GM23338 (cell line): ENCODE results near the gene NPEPL1. TPM values are rescaled to one million over a fixed set of nuclear protein-coding genes. Genes with fewer than 3 reads are reported as not detected.

Source experiments
- ATAC-seq: fragments of 200-7000 bp; cut with Tn5 transposase; 3 replicates; pipeline ENCODE4 v1.9.1; 2020
- DNase-seq: peaks from one replicate; pipeline ENCODE4 v3.0.0-alpha.2; 2015; ENCODE audit warnings: low spot score
- H2AFZ ChIP-seq: fragments of 200-600 bp; sonication (generic); 2 replicates; pipeline ENCODE4 v1.8.0; 2016; ENCODE audit warnings: antibody characterized with exemption, mild to moderate bottlenecking, moderate library complexity
- H3F3A ChIP-seq: fragments of 200-600 bp; sonication (generic); replicated peaks from 2 replicates; pipeline ENCODE4 v1.8.0; 2017; ENCODE audit warnings: antibody characterized with exemption, mixed run types, low read depth
- H3K27ac ChIP-seq: fragments of 200-600 bp; sonication (generic); 2 replicates; pipeline ENCODE4 v1.6.1; 2016; ENCODE audit warnings: low read depth
- H3K27me3 ChIP-seq: fragments of 200-600 bp; sonication (generic); 2 replicates; pipeline ENCODE4 v1.8.0; 2016; ENCODE audit warnings: mild to moderate bottlenecking, mixed run types, moderate library complexity; ENCODE audit not compliant: insufficient read depth
- H3K36me3 ChIP-seq: fragments of 200-600 bp; sonication (generic); 2 replicates; pipeline ENCODE4 v1.8.0; 2016; ENCODE audit warnings: mild to moderate bottlenecking; ENCODE audit not compliant: insufficient read depth
- H3K4me1 ChIP-seq: fragments of 200-600 bp; sonication (generic); 2 replicates; pipeline ENCODE4 v1.8.0; 2016; ENCODE audit warnings: mild to moderate bottlenecking, moderate library complexity; ENCODE audit not compliant: insufficient read depth
- H3K4me2 ChIP-seq: fragments of 200-600 bp; sonication (generic); 2 replicates; pipeline ENCODE4 v1.7.1; 2017; ENCODE audit warnings: mixed run types
- H3K4me3 ChIP-seq: fragments of 200-600 bp; sonication (generic); 2 replicates; pipeline ENCODE4 v1.6.1; 2016; ENCODE audit warnings: mixed run types
- H3K79me2 ChIP-seq: fragments of 200-600 bp; sonication (generic); replicated peaks from 2 replicates; pipeline ENCODE4 v1.8.0; 2017; ENCODE audit warnings: mild to moderate bottlenecking; ENCODE audit not compliant: insufficient read depth
- H3K9me2 ChIP-seq: fragments of 200-600 bp; sonication (generic); 2 replicates; pipeline ENCODE4 v1.8.0; 2017; ENCODE audit not compliant: insufficient read depth
- H4K20me1 ChIP-seq: fragments of 200-600 bp; sonication (generic); replicated peaks from 2 replicates; pipeline ENCODE4 v1.8.0; 2017; ENCODE audit warnings: mild to moderate bottlenecking; ENCODE audit not compliant: insufficient read depth
- H3K27ac Mint-ChIP-seq: 2 replicates; pipeline ENCODE4 v1.8.0; 2020; ENCODE audit warnings: inconsistent platforms, mild to moderate bottlenecking, moderate library complexity, mixed read lengths
- H3K27me3 Mint-ChIP-seq: 3 replicates; pipeline ENCODE4 v1.8.0; 2022; ENCODE audit warnings: low read depth, mild to moderate bottlenecking, moderate library complexity, mixed read lengths, inconsistent platforms; ENCODE audit not compliant: insufficient read depth, poor library complexity
- H3K36me3 Mint-ChIP-seq: 3 replicates; pipeline ENCODE4 v1.8.0; 2021; ENCODE audit warnings: low read depth, mild to moderate bottlenecking, inconsistent platforms, moderate library complexity, mixed read lengths
- H3K4me1 Mint-ChIP-seq: 3 replicates; pipeline ENCODE4 v1.8.0; 2020; ENCODE audit warnings: mild to moderate bottlenecking, inconsistent platforms, mixed read lengths
- H3K4me3 Mint-ChIP-seq: 3 replicates; pipeline ENCODE4 v1.8.0; 2021; ENCODE audit warnings: moderate library complexity, mild to moderate bottlenecking, inconsistent platforms, mixed read lengths
- H3K9me3 Mint-ChIP-seq: 3 replicates; pipeline ENCODE4 v1.8.0; 2020; ENCODE audit warnings: moderate library complexity, mild to moderate bottlenecking, inconsistent platforms, mixed read lengths
- CTCF ChIP-seq, 2 experiments: fragments of 200-600 bp in 1 of 2; sonication (generic) in 1 of 2; conservative IDR thresholded peaks; 2 replicates each; pipeline versions ENCODE4 v1.5.1 to v1.6.1; 2016 to 2017; ENCODE audit warnings: antibody characterized with exemption in 2 of 2, low read depth in 2 of 2, mild to moderate bottlenecking in 2 of 2, moderate library complexity in 1 of 2
- EZH2 ChIP-seq: fragments of 200-600 bp; sonication (generic); IDR thresholded peaks from one replicate; pipeline ENCODE4 v1.8.0; 2017; ENCODE audit warnings: antibody characterized with exemption, mild to moderate bottlenecking, low read depth; ENCODE audit not compliant: unreplicated experiment
- EZH2phosphoT487 ChIP-seq: fragments of 200-600 bp; sonication (generic); IDR thresholded peaks from one replicate; pipeline ENCODE4 v1.8.1; 2018; ENCODE audit warnings: antibody characterized with exemption; ENCODE audit not compliant: unreplicated experiment
- JUNB ChIP-seq: IDR thresholded peaks from one replicate; pipeline ENCODE4 v1.6.1; 2016; ENCODE audit warnings: antibody characterized with exemption; ENCODE audit not compliant: unreplicated experiment
- NANOG ChIP-seq: IDR thresholded peaks from 2 replicates; pipeline ENCODE4 v1.6.1; 2016; ENCODE audit warnings: antibody characterized with exemption, borderline replicate concordance
- STAT1 ChIP-seq: IDR thresholded peaks from one replicate; pipeline ENCODE4 v1.6.1; 2016; ENCODE audit warnings: antibody characterized with exemption; ENCODE audit not compliant: unreplicated experiment
- ZNF114 ChIP-seq: fragments of 250-450 bp; sonication (Bioruptor Pico); IDR thresholded peaks from 2 replicates; pipeline ENCODE4 v1.5.0; 2020; ENCODE audit warnings: mild to moderate bottlenecking, moderate library complexity
- ZNF462 ChIP-seq: fragments of 250-450 bp; sonication (Bioruptor Pico); IDR thresholded peaks from 2 replicates; pipeline ENCODE4 v1.5.0; 2020; ENCODE audit warnings: mild to moderate bottlenecking, moderate library complexity
- polyA plus RNA-seq: library from polyadenylated mRNA; unstranded; fragments of >200 nt; fragmentation: Nextera tagmentation; extraction: Ambion mirVana; gene quantifications from 2 replicates; pipeline ENCODE4 v1.2.1, GENCODE V29; 2016
- total RNA-seq: library from RNA; depleted of rRNA; stranded (reverse); fragments of >200 nt; shearing (Covaris generic); gene quantifications from 2 replicates; pipeline ENCODE4 v1.2.3, GENCODE V29; 2014

The NPEPL1 gene
- total and polyA plus RNA-seq, 2 experiments from 2014 or later: 23.5 to 30.0 TPM

GRCh38 chr20:58675146-58675584 lies 17.4 kb upstream of the NPEPL1 start:
- peak; percentile 37 for DNase-seq
- H3K27me3 Mint-ChIP-seq: no peaks in the 10 kb centered on the region
- H3K36me3 ChIP-seq: peaks cover 20% of the 10 kb centered on the region

More at GRCh38 chr20:58675146-58675584, 17.4 kb upstream of the NPEPL1 start:
- Histone ChIP-seq H4K20me1 (no peaks in the 10 kb centered on the region), H3K27me3 (no peaks in the 10 kb centered on the region), H2AFZ (no peak overlapping the region), H3K27ac (0 out of 2 replicates have a peak overlapping the region, but pooled peaks have one; percentile 64), H3F3A (peaks cover 6% of the 10 kb centered on the region; the same call in 1 of the 2 replicates), H3K9me2 (no peaks in the 10 kb centered on the region), H3K4me1 (peaks cover 17% of the 10 kb centered on the region), H3K79me2 (peaks cover 18% of the 10 kb centered on the region; the same call in 1 of the 2 replicates), H3K4me3 (no peak overlapping the region), H3K4me2 (no peak overlapping the region)
- Mint-ChIP-seq H3K36me3 (peaks cover 75% of the 10 kb centered on the region), H3K4me3 (no peak overlapping the region), H3K9me3 (no peaks in the 10 kb centered on the region), H3K27ac (peak overlapping the region; percentile 88), H3K4me1 (peaks cover 60% of the 10 kb centered on the region)
- TF ChIP-seq EZH2 (no peak), CTCF (conservative IDR thresholded peaks at IDR 0.05; ENCODE audit: low read depth in 2 of 2) (peak in 1 of 2 experiments; percentile 11; a peak in 1 of 4 replicates), NANOG (no peak), EZH2phosphoT487 (no peak), ZNF114 (CRISPR knock-in tag) (no peak), STAT1 (no peak), ZNF462 (CRISPR knock-in tag) (no peak), JUNB (no peak)
- peak; percentile 37 for ATAC-seq
